GM23248 (cell line): ENCODE results near the gene ADAMTSL2. TPM values are rescaled to one million over a fixed set of nuclear protein-coding genes. Genes with fewer than 3 reads are reported as not detected.

Experiments used
- DNase-seq: peaks from one replicate; pipeline ENCODE4 v3.0.0-alpha.2; 2015
- H2AFZ ChIP-seq: fragments of 200-600 bp; sonication (generic); 2 replicates; pipeline ENCODE4 v1.6.1; 2016; ENCODE audit warnings: antibody characterized with exemption
- H3F3A ChIP-seq: fragments of 200-600 bp; sonication (generic); 2 replicates; pipeline ENCODE4 v1.6.1; 2016; ENCODE audit warnings: mild to moderate bottlenecking, antibody characterized with exemption, mixed run types; ENCODE audit not compliant: insufficient read depth
- H3K27ac ChIP-seq: fragments of 200-600 bp; sonication (generic); 2 replicates; pipeline ENCODE4 v1.5.1; 2016; ENCODE audit warnings: mild to moderate bottlenecking
- H3K27me3 ChIP-seq: fragments of 200-600 bp; sonication (generic); replicated peaks from 2 replicates; pipeline ENCODE4 v1.6.1; 2016; ENCODE audit warnings: mild to moderate bottlenecking; ENCODE audit not compliant: insufficient read depth
- H3K36me3 ChIP-seq: fragments of 200-600 bp; sonication (generic); 2 replicates; pipeline ENCODE4 v1.6.1; 2016; ENCODE audit warnings: low read depth, mild to moderate bottlenecking
- H3K4me1 ChIP-seq: fragments of 200-600 bp; sonication (generic); 2 replicates; pipeline ENCODE4 v1.6.1; 2016; ENCODE audit warnings: mild to moderate bottlenecking; ENCODE audit not compliant: insufficient read depth
- H3K4me2 ChIP-seq: fragments of 200-600 bp; sonication (generic); one replicate; pipeline ENCODE4 v1.6.1; 2016; ENCODE audit warnings: mild to moderate bottlenecking; ENCODE audit not compliant: unreplicated experiment
- H3K4me3 ChIP-seq: fragments of 200-600 bp; sonication (generic); 2 replicates; pipeline ENCODE4 v1.5.1; 2016; ENCODE audit warnings: mild to moderate bottlenecking
- H3K79me2 ChIP-seq: fragments of 200-600 bp; sonication (generic); 2 replicates; pipeline ENCODE4 v1.6.1; 2016; ENCODE audit warnings: mild to moderate bottlenecking; ENCODE audit not compliant: insufficient read depth
- H3K9ac ChIP-seq: fragments of 200-600 bp; sonication (generic); 2 replicates; pipeline ENCODE4 v1.6.1; 2016; ENCODE audit warnings: mild to moderate bottlenecking
- H3K9me2 ChIP-seq: fragments of 200-600 bp; sonication (generic); 2 replicates; pipeline ENCODE4 v1.6.1; 2016; ENCODE audit warnings: mixed run types, mild to moderate bottlenecking, moderate library complexity; ENCODE audit not compliant: insufficient read depth
- H3K9me3 ChIP-seq: fragments of 200-600 bp; sonication (generic); one replicate; pipeline ENCODE4 v1.6.1; 2017; ENCODE audit warnings: low read depth
- H4K20me1 ChIP-seq: fragments of 200-600 bp; sonication (generic); 2 replicates; pipeline ENCODE4 v1.6.0; 2016; ENCODE audit not compliant: insufficient read depth
- EZH2 ChIP-seq: fragments of 200-600 bp; sonication (generic); IDR thresholded peaks from 2 replicates; pipeline ENCODE4 v1.6.1; 2018; ENCODE audit warnings: antibody characterized with exemption, mild to moderate bottlenecking; ENCODE audit not compliant: insufficient read depth, poor library complexity, severe bottlenecking
- EZH2phosphoT487 ChIP-seq: fragments of 200-600 bp; sonication (generic); IDR thresholded peaks from 2 replicates; pipeline ENCODE4 v1.6.1; 2018; ENCODE audit warnings: antibody characterized with exemption, moderate library complexity, mild to moderate bottlenecking, low read depth; ENCODE audit not compliant: insufficient read depth
- WGBS, 2 experiments: methylation state at CpG; one replicate each; pipeline ENCODE4 v1.1.6; 2015 to 2017; ENCODE audit warnings: low lambda C conversion rate in 2 of 2, low coverage in 1 of 2; ENCODE audit errors: missing lambda C conversion rate in 2 of 2; 5-methylcytosine and 5-hydroxymethylcytosine counted together
- in situ Hi-C: fragments of 300-500 bp; cut with MboI; formaldehyde crosslinking; loops from 2 replicates; pipeline ENCODE4 v1.15.0; 2020
- polyA plus RNA-seq: library from polyadenylated mRNA; unstranded; fragments of >200 nt; fragmentation: Nextera tagmentation; extraction: Ambion mirVana; gene quantifications from 2 replicates; pipeline ENCODE4 v1.2.1, GENCODE V29; 2016
- total RNA-seq: library from RNA; depleted of rRNA; stranded (reverse); fragments of >200 nt; shearing (Covaris generic); gene quantifications from 2 replicates; pipeline ENCODE4 v1.2.3, GENCODE V29; 2014

The ADAMTSL2 gene
- total and polyA plus RNA-seq, 2 experiments from 2014 or later = 0.11 TPM; not detected in 1

- no peaks in the 10 kb centered on the region for H3K9me3 ChIP-seq
- H3K4me2 ChIP-seq = no peak overlapping the region
- in situ Hi-C loops = loop anchor here (10.0 kb wide), 1 partner anchor 202 kb away; no protein-coding TSS in a partner anchor
- H3F3A ChIP-seq = no peaks in the 10 kb centered on the region
- TF ChIP-seq EZH2 (no peak), EZH2phosphoT487 (no peak)
- H3K79me2 ChIP-seq = no peaks in the 10 kb centered on the region
- H3K9me2 ChIP-seq = no peaks in the 10 kb centered on the region
- H3K4me1 ChIP-seq = no peaks in the 10 kb centered on the region
- no peak overlapping the region for H3K4me3 ChIP-seq
- no peak for DNase-seq
- no peaks in the 10 kb centered on the region for H3K36me3 ChIP-seq
- H2AFZ ChIP-seq = no peak overlapping the region
- peaks cover 60% of the 10 kb centered on the region for H3K27me3 ChIP-seq
- H4K20me1 ChIP-seq = no peaks in the 10 kb centered on the region
- WGBS, 2 experiments = 66 to 71% methylated on average over 8 of the region's 8 CpGs
- H3K9ac ChIP-seq = no peak overlapping the region
- no peak overlapping the region for H3K27ac ChIP-seq
These were observed 11.4 kb upstream of the ADAMTSL2 start for GRCh38 chr9:133523106-133523505.

- H3K79me2 ChIP-seq = no peaks in the 10 kb centered on the region
- DNase-seq = no peak
- no peaks in the 10 kb centered on the region for H3K36me3 ChIP-seq
- H3K9ac ChIP-seq = no peak overlapping the region
- H3K4me3 ChIP-seq = no peak overlapping the region
- no peaks in the 10 kb centered on the region for H3K4me1 ChIP-seq
- H3K9me2 ChIP-seq = no peaks in the 10 kb centered on the region
- H2AFZ ChIP-seq = no peak overlapping the region
- in situ Hi-C loops = loop anchor here (10.0 kb wide), 1 partner anchor 201 kb away; no protein-coding TSS in a partner anchor
- H3K27me3 ChIP-seq = peaks cover 62% of the 10 kb centered on the region
- H3K4me2 ChIP-seq = no peak overlapping the region
- H3K9me3 ChIP-seq = no peaks in the 10 kb centered on the region
- no peaks in the 10 kb centered on the region for H3F3A ChIP-seq
- H4K20me1 ChIP-seq = no peaks in the 10 kb centered on the region
- no peak overlapping the region for H3K27ac ChIP-seq
- 40 to 45% methylated on average over 4 to 5 of the region's 5 CpGs for WGBS, 2 experiments
- no peak for TF ChIP-seq EZH2
- no peak for TF ChIP-seq EZH2phosphoT487
These were observed 10.4 kb upstream of the ADAMTSL2 start for GRCh38 chr9:133524146-133524545.

GRCh38 chr9:133524679-133525228 is 9.8 kb upstream of the ADAMTSL2 start, which contains the start of gene MYMK:
Gene MYMK, minus strand, starts transcription at chr9:133524959. Its CDS starts 115 bp downstream, at chr9:133524844.
- H3K27ac ChIP-seq = no peak within 1 kb of the TSS
- 71 to 72% methylated on average over 17 of the region's 17 CpGs for WGBS, 2 experiments
- no peaks in the 10 kb centered on the region for H3K9me3 ChIP-seq
- H3F3A ChIP-seq = no peaks in the 10 kb centered on the region
- no peak within 1 kb of the TSS for H3K4me2 ChIP-seq
- in situ Hi-C loops = loop anchor here (10.0 kb wide), 1 partner anchor 200 kb away; no protein-coding TSS in a partner anchor
- no peak within 1 kb of the TSS for H3K4me3 ChIP-seq
- H3K9me2 ChIP-seq = no peaks in the 10 kb centered on the region
- no peaks in the 10 kb centered on the region for H3K4me1 ChIP-seq
- no peak within 1 kb of the TSS for H3K9ac ChIP-seq
- H3K27me3 ChIP-seq = peaks cover 60% of the 10 kb centered on the region
- TF ChIP-seq EZH2 = no peak
- TF ChIP-seq EZH2phosphoT487 = no peak
- H3K36me3 ChIP-seq = no peaks in the 10 kb centered on the region
- H2AFZ ChIP-seq = no peak within 1 kb of the TSS
- no peaks in the 10 kb centered on the region for H3K79me2 ChIP-seq
- DNase-seq = no peak
- no peaks in the 10 kb centered on the region for H4K20me1 ChIP-seq

- 49 to 57% methylated on average over 8 of the region's 8 CpGs for WGBS, 2 experiments
- Histone ChIP-seq H3K9me2 (no peaks in the 10 kb centered on the region), H3K4me1 (no peaks in the 10 kb centered on the region), H3K9me3 (no peaks in the 10 kb centered on the region), H4K20me1 (no peaks in the 10 kb centered on the region), H3K27me3 (peaks cover 56% of the 10 kb centered on the region), H3K36me3 (no peaks in the 10 kb centered on the region), H3K4me3 (no peak overlapping the region), H3K9ac (no peak overlapping the region), H3K27ac (no peak overlapping the region), H3K4me2 (no peak overlapping the region), H3F3A (no peaks in the 10 kb centered on the region), H3K79me2 (no peaks in the 10 kb centered on the region), H2AFZ (no peak overlapping the region)
- TF ChIP-seq EZH2phosphoT487 (no peak), EZH2 (no peak)
- in situ Hi-C loops = loop anchor here (10.0 kb wide), 1 partner anchor 199 kb away; no protein-coding TSS in a partner anchor
- no peak for DNase-seq
These were observed 8.8 kb upstream of the ADAMTSL2 start for GRCh38 chr9:133525677-133526076.
